Body of pancreas (tissue), 4 donors: ENCODE results near the gene RASA3.

Source experiments
- CTCF ChIP-seq, 7 experiments: fragments of 450-650 bp in 4 of 7; fragments of 200-600 bp in 3 of 7; sonication (generic) in 3 of 7; IDR thresholded peaks; one replicate each; pipeline ENCODE4 v1.5.1; 2016 to 2019; ENCODE audit warnings: antibody characterized with exemption in 7 of 7
- POLR2A ChIP-seq, 3 donors: fragments of 450-650 bp; IDR thresholded peaks; one replicate each; pipeline ENCODE4 v1.6.1; 2016; ENCODE audit warnings: antibody characterized with exemption in 3 of 3, mild to moderate bottlenecking in 2 of 3

- no peak for TF ChIP-seq CTCF (IDR thresholded peaks at IDR 0.05)
- no peak for TF ChIP-seq POLR2A (IDR thresholded peaks at IDR 0.05)
Observed at GRCh38 chr13:114090476-114090875, 41.9 kb downstream of the RASA3 start.
